Right cardiac atrium (tissue), 5 donors: Measurements from ENCODE around the gene ITPK1. TPM values are rescaled to one million over a fixed set of nuclear protein-coding genes. Genes with fewer than 3 reads are reported as not detected.

ENCODE experiments used
- ATAC-seq, 2 donors: fragments of 200-7000 bp; cut with Tn5 transposase; one replicate each; pipeline versions ENCODE4 v1.8.0 to v1.9.1; 2020; ENCODE audit warnings: moderate library complexity in 2 of 2, mild to moderate bottlenecking in 1 of 2
- DNase-seq, 3 donors: peaks; one replicate each; pipeline ENCODE4 v3.0.0-alpha.2; 2020
- H3K27ac ChIP-seq: one replicate; pipeline ENCODE4 v1.5.1; 2013; ENCODE audit warnings: mild to moderate bottlenecking, low read length, control low read depth, moderate library complexity
- H3K27me3 ChIP-seq: one replicate; pipeline ENCODE4 v1.6.1; 2013; ENCODE audit not compliant: control insufficient read depth, insufficient read depth
- H3K4me1 ChIP-seq: one replicate; pipeline ENCODE4 v1.6.1; 2013; ENCODE audit warnings: low read length; ENCODE audit not compliant: control insufficient read depth, insufficient read depth
- H3K4me3 ChIP-seq: one replicate; pipeline ENCODE4 v1.5.1; 2013; ENCODE audit warnings: low read length, control low read depth
- H3K9me3 ChIP-seq: one replicate; pipeline ENCODE4 v1.6.1; 2013; ENCODE audit warnings: low read length; ENCODE audit not compliant: control insufficient read depth
- WGBS: extraction: QIAGEN DNeasy Blood & Tissue Kit; methylation state at CpG from one replicate; pipeline ENCODE4 v1.1.7; 2013; 5-methylcytosine and 5-hydroxymethylcytosine counted together
- intact Hi-C, 4 donors: fragments of 100-400 bp; cut with DNase I; formaldehyde crosslinking; loops; one replicate each; pipeline versions ENCODE4 v1.11.0 to v1.14.0; 2022 to 2023
- polyA plus RNA-seq: library from polyadenylated mRNA; stranded (reverse); fragments of 200-250 nt; gene quantifications from one replicate; pipeline ENCODE4 v1.2.3, GENCODE V29; 2013
- total RNA-seq, 4 donors: library from RNA; stranded (reverse); fragmentation: NEBNext Ultra II Directional; extraction: Animal tissue kit (Norgen Biotek cat#: 25700); gene quantifications; one replicate each; pipeline ENCODE4 v1.2.1, GENCODE V29; 2021
- donor health status: healthy with polysubstance abuse.
- donor health status: DM: no; HTN: yes; CAD: no.
- donor health status: DM: no; HTN: no; CAD: no.
- donor health status: DM: no; HTN: yes; CAD: no; lungs with severe emphysema.
- donor health status: DM: yes; HTN: yes; CAD: no.

Gene ITPK1
- total and polyA plus RNA-seq, 5 donors = 78.2 to 135 (median 128) TPM

DNA sequence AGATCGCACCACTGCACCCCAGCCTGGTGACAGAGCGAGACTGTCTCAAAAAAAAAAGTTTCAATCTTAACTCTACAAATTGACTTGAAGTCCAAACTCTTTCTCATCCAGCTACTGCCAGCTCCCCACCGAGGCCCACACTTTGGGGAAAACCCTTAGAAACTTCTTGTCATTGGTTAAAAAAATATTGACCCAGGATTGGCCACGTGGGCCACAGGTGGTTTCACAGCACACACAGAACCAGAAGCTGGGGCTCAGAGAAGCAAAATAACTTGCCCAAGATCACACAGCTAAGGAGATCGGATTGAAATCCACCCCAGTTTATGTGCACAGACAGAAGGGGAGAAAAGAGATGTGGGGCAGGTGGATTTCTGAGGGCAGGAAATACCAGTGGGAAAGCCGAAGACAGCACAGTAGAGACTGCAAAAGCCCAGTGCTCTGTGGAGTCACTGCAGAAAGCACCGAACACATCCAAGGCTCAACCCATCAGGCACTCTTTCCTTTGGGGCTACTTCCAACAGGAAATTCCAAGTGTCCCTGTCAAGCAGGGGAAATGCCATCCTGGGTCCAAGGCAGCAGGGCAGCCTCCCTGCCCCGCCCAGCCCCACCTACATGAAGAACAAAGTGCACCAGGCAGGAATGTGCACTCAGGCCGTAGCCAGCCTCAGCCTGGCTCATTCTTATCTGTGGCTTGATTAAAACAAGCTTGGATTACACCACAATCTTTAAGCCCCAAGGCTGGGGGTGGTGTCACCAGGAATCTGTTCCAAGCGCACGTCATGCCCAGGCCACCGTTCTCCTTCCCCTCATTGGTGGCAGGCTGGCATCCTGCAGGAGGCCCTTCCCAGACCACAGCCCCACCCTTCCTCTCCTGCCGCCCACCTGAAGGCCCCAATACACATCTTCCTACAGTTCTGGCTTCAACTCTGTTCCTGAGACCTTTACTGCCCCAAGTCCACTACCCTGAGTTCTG lies 72.5 kb downstream of the ITPK1 start:
- no peaks in the 10 kb centered on the region for H3K9me3 ChIP-seq
- intact Hi-C loops = no loop called here
- H3K4me3 ChIP-seq = no peak overlapping the region
- ATAC-seq (peak; percentile 79 to 83), DNase-seq (peak; percentile 76 to 88 (median 85))
- no peaks in the 10 kb centered on the region for H3K27me3 ChIP-seq
- peaks cover 35% of the 10 kb centered on the region for H3K4me1 ChIP-seq
- H3K27ac ChIP-seq = peak overlapping the region; percentile 93
- 59% methylated on average over 13 of the region's 13 CpGs for WGBS

DNA sequence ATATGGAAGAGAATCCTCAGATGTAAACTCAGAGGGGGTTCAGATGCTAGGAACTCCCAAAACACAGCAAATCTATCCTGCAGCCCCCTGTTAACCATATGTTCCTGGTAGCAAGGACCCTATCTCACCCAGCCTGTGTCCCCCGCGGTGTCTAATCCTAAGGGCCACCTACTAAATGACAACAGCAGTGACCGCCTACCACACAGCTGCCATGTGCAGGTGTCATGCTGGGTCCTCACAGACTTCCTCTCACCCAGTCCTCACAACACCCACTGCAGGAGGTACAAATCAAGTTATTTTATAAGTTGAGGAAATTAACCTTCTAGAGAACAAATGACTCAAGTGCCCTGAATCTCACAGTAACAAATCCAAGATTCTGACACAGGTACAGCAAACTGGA lies 73.9 kb downstream of the ITPK1 start:
- Histone ChIP-seq H3K27ac (peak overlapping the region; percentile 93), H3K27me3 (no peaks in the 10 kb centered on the region), H3K4me1 (peaks cover 35% of the 10 kb centered on the region), H3K4me3 (no peak overlapping the region), H3K9me3 (no peaks in the 10 kb centered on the region)
- intact Hi-C loops = no loop called here
- no peak for ATAC-seq
- 86% methylated on average over 3 of the region's 3 CpGs for WGBS
- DNase-seq = peak in 1 of 3 donors; percentile 5

DNA sequence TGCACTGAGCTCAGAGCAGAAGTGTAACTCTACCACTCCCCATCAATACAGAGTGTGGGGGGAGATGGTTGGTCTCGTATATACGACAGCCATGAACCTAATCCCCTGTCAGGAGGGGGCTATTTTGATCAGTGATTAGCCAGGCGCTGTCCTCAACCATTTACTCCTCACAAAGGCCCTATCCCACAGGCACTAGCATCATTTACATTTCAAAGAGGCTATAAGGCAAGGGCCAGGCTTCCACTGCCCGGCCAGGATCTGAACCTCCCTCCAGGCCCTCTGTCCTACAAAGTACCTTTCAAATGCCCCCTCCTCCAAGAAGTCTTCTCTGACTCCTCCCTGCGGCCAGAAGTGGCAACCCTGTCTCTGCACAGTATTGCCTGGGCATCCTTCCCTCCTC lies 74.7 kb downstream of the ITPK1 start:
- H3K4me1 ChIP-seq = peaks cover 33% of the 10 kb centered on the region
- peak overlapping the region; percentile 93 for H3K27ac ChIP-seq
- no peak overlapping the region for H3K4me3 ChIP-seq
- DNase-seq = peak in 1 of 3 donors; percentile 9
- ATAC-seq = no peak
- H3K27me3 ChIP-seq = no peaks in the 10 kb centered on the region
- intact Hi-C loops = no loop called here
- H3K9me3 ChIP-seq = no peaks in the 10 kb centered on the region
- 84% methylated on average over 5 of the region's 5 CpGs for WGBS

DNA sequence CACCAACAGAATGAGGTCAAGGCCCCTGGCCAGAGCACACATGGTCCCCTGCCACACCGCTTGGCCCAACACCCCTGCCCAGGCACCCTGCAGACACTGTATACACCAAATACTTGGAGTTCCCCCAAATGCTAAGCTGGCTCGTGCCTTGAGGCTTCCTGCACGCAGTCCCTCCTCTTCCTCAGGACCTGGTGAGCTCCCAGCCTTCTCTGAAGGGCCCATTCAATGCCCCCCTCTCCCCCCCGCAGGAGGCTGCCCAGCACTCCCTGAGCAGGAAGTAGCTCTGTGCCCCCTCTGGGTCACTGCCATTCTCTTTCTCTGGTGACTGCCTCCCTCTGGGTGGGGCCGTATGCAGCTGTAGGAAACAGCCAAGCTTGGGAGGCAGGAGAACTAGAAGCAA lies 75.3 kb downstream of the ITPK1 start:
- H3K9me3 ChIP-seq = no peaks in the 10 kb centered on the region
- ATAC-seq (peak; percentile 4 to 39), DNase-seq (peak in 2 of 3 donors; percentile 72 to 74)
- no peak overlapping the region for H3K4me3 ChIP-seq
- H3K27ac ChIP-seq = peak overlapping the region; percentile 93
- no peaks in the 10 kb centered on the region for H3K27me3 ChIP-seq
- intact Hi-C loops = no loop called here
- H3K4me1 ChIP-seq = peaks cover 32% of the 10 kb centered on the region
- WGBS = 42% methylated on average over 5 of the region's 5 CpGs

DNA sequence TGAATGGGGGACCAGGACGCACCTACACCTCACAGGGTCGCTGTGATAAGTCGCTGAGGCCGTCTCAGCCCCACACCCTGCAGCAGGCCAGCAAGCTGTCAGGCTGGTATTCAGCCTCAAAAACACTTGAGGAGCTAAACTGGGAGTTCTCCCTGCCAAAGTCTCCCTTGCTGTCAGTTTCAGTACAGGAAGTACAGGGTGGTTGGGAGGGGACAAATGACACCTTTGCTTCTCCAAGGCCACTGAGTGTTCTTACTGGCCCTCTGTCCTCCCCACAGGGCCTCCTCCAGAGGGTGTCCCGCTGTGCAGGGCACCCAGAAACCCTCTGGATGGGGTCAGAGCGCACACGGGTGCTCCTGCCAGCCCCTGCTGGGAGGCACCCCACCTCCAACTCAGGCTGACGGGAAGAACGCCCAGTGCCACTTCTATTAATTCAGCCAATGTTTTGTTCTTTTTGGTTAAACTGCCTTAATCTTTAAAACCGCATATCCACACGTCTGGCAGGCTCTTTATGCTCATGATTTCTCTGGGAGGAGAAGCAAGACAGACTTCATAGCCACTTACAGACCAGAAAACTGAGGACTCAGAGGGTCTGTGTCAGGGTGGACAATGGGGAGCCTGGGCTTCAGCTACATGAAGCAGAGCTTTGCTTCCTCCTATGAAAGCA lies 75.9 kb downstream of the ITPK1 start:
- H3K27me3 ChIP-seq = no peaks in the 10 kb centered on the region
- peaks cover 29% of the 10 kb centered on the region for H3K4me1 ChIP-seq
- DNase-seq = peak in 1 of 3 donors; percentile 64
- no peaks in the 10 kb centered on the region for H3K9me3 ChIP-seq
- H3K4me3 ChIP-seq = no peak overlapping the region
- H3K27ac ChIP-seq = peak overlapping the region; percentile 93
- WGBS = 58% methylated on average over 11 of the region's 11 CpGs
- intact Hi-C loops = loop anchor here in 1 of 4 donors (10.0 kb wide), 1 partner anchor 75 kb away; the partner anchor contains the start of gene ITPK1
- ATAC-seq = peak; percentile 51 to 58

DNA sequence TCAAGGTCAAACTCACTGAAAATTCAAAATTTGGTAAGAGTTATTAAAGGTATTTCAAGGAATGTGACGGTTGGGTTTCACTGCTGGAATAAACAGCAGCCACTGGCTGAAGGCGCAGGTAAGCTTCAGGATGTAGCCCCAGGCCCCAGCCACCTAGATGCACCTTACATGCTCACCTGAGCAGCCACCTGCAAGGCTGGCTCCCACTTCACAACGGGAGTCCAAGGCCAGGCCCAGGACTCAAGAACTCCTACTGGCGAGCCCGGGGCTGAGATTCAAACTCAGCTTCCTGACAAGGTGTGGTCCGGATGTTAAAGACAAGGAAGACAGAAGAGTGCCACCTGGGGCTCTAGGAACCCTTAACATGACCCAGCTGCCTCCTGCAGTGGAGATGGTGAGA lies 78.4 kb downstream of the ITPK1 start:
- ATAC-seq = no peak
- no peak overlapping the region for H3K4me3 ChIP-seq
- intact Hi-C loops = loop anchor here in 1 of 4 donors (10.0 kb wide), 1 partner anchor 77 kb away; the partner anchor contains the start of gene ITPK1
- peak in 1 of 3 donors; percentile 8 for DNase-seq
- no peaks in the 10 kb centered on the region for H3K27me3 ChIP-seq
- peak overlapping the region; percentile 89 for H3K27ac ChIP-seq
- 83% methylated on average over 6 of the region's 6 CpGs for WGBS
- H3K4me1 ChIP-seq = peaks cover 31% of the 10 kb centered on the region
- no peaks in the 10 kb centered on the region for H3K9me3 ChIP-seq

DNA sequence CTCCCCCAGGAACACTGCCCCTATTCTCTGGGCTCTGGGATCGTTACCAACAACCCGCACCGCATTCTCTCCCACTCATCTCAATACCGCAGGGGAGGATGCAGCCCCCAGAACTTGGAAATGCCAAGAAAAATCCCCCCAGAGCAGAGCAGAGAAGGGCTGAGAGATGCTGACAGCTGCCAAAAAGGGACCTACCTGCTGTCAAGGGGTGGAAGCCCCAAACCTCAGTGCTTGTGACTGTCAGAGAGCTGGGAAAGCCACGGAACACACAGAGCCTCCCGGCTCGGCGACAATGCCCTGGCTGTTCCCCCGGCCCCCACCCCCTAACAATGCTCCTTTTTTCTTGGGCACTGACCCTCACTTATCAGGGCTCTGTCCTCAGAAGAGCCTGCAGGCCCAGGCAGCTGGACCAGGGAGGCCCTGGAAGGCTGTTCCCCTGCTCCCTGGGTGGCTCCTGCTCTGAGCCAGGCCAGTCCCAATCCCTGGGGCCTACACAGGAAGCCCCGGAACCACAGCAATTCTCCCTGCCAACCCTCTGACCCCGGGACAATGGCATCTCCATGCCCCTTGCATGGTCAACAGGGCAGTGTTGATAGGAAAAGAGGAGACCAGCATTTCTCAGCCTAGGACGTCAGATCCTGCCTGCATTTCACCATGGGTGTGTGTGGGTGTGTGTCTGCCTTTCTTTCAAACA lies 78.9 kb downstream of the ITPK1 start:
- 43% methylated on average over 12 of the region's 12 CpGs for WGBS
- DNase-seq (peak in 2 of 3 donors; percentile 56 to 60), ATAC-seq (peak; percentile 13 to 26)
- Histone ChIP-seq H3K9me3 (no peaks in the 10 kb centered on the region), H3K4me3 (no peak overlapping the region), H3K4me1 (peaks cover 30% of the 10 kb centered on the region), H3K27me3 (no peaks in the 10 kb centered on the region), H3K27ac (peak overlapping the region; percentile 89)
- intact Hi-C loops = loop anchor here in 1 of 4 donors (10.0 kb wide), 1 partner anchor 78 kb away; the partner anchor contains the start of gene ITPK1

DNA sequence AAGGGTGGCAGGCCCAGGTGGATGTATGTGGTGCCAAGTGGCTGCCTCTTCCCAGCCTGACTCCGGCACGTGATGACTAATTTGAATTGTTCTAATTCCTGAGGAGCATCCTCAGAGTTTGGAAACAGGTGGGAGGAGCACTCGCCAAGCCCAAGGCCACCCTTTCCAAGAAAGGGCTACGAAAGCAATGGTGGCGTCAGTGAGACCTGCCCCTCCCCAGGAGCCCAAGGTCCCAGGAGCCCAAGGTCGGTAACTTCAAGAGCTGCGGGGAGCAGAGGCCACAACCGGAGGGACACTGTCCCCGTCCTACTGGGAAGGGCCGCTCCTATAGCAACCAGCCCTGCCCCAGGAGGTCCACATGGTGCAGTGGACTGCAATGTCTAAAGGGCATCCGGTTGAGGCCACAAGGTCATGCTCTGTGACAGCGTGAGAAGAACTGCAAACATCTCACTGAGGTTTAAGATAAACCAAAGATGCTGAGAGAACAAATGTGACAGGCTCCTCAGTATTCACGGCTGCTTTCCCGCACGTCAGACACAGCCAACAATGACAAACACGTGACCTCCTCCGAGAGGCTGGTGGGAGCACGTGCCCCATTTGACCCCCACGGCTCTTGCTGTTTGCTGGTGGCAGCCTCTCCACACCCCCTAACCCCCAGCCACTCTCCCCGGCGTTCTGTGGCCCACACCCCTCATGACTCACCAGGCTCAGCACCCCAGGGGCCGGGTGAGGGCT lies 79.6 kb downstream of the ITPK1 start:
- peak; percentile 61 to 81 (median 80) for DNase-seq
- intact Hi-C loops = loop anchor here in 1 of 4 donors (10.0 kb wide), 1 partner anchor 79 kb away; the partner anchor contains the start of gene ITPK1
- H3K27ac ChIP-seq = peak overlapping the region; percentile 89
- 52% methylated on average over 22 of the region's 22 CpGs for WGBS
- H3K4me1 ChIP-seq = peaks cover 26% of the 10 kb centered on the region
- H3K4me3 ChIP-seq = no peak overlapping the region
- ATAC-seq = peak; percentile 26 to 46
- no peaks in the 10 kb centered on the region for H3K9me3 ChIP-seq
- H3K27me3 ChIP-seq = no peaks in the 10 kb centered on the region

DNA sequence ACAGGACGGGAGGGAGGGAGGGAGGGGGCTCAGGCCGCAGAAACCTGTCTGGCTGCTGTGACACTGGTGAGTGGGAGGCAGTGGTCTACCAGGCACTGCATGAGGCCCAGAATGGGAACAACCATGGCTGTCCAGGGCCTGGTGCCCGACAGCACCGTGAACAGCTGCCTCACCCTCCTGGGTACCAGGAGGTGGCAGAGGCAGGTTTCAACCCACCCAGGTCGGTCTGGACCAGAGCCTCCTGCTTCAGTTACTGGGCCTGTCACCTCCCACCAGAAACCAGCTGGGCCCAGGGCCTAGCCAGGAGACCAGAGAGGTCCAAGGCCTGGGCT lies 80.2 kb downstream of the ITPK1 start:
- peak overlapping the region; percentile 59 for H3K27ac ChIP-seq
- intact Hi-C loops = loop anchor here in 1 of 4 donors (10.0 kb wide), 1 partner anchor 79 kb away; the partner anchor contains the start of gene ITPK1
- no peaks in the 10 kb centered on the region for H3K9me3 ChIP-seq
- DNase-seq (peak in 2 of 3 donors; percentile 32 to 39), ATAC-seq (no peak)
- WGBS = 89% methylated on average over 5 of the region's 5 CpGs
- peaks cover 21% of the 10 kb centered on the region for H3K4me1 ChIP-seq
- no peaks in the 10 kb centered on the region for H3K27me3 ChIP-seq
- no peak overlapping the region for H3K4me3 ChIP-seq

DNA sequence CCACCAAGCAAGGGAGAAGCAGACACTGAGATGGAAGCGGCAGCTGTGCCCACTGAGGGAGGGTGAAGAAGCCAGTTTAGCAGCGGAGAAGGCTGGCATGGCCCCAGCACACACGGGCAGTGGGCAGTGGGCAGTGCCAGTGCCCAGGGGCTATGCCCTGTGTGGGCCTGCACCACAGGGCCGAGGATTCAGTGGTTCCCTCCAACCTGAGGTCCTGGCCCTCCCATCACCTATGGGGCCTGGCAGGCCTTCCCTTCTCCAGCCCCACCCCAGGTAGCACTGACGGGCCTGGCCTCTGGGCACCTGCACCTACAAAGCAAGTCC lies 81.1 kb downstream of the ITPK1 start:
- DNase-seq (no peak), ATAC-seq (no peak)
- Histone ChIP-seq H3K27ac (peak overlapping the region; percentile 10), H3K9me3 (no peaks in the 10 kb centered on the region), H3K4me1 (peaks cover 12% of the 10 kb centered on the region), H3K4me3 (no peak overlapping the region), H3K27me3 (no peaks in the 10 kb centered on the region)
- intact Hi-C loops = loop anchor here in 1 of 4 donors (10.0 kb wide), 1 partner anchor 80 kb away; the partner anchor contains the start of gene ITPK1
- WGBS = 89% methylated on average over 5 of the region's 5 CpGs
